Panc1 (cell line): ENCODE results near the gene SIX3. TPM values are rescaled to one million over a fixed set of nuclear protein-coding genes. Genes with fewer than 3 reads are reported as not detected.

Experiments used
- ATAC-seq: fragments of 200-7000 bp; cut with Tn5 transposase; 2 replicates; pipeline ENCODE4 v1.9.1; 2020; ENCODE audit warnings: mild to moderate bottlenecking, moderate library complexity
- BruUV-seq: library from RNA; stranded (reverse); fragments of 400-500 nt; replicated peaks from 2 replicates; lab custom pipeline; 2021; lab: Mats Ljungman, UMichigan
- CTCF ChIA-PET: fragments of 300-600 bp; sonication (Branson Sonifier 250); formaldehyde crosslinking; loops from one replicate; lab custom pipeline; 2022; ENCODE audit warnings: antibody characterized with exemption; lab: Charles Lee
- POLR2A ChIA-PET: fragments of 300-600 bp; sonication (Branson Sonifier 250); formaldehyde crosslinking; loops from one replicate; lab custom pipeline; 2022; ENCODE audit warnings: antibody characterized with exemption; lab: Charles Lee
- DNase-seq: peaks from one replicate; pipeline ENCODE4 v3.0.0-alpha.2; 2010; ENCODE audit warnings: low read depth, low spot score
- H3K27ac ChIP-seq: 2 replicates; pipeline ENCODE4 v1.5.1; 2011; ENCODE audit warnings: mild to moderate bottlenecking, low read length, inconsistent platforms
- H3K27me3 ChIP-seq: fragments of 200-500 bp; sonication (Bioruptor generic); 2 replicates; pipeline ENCODE4 v1.6.0; 2014; ENCODE audit warnings: low read length, inconsistent platforms; ENCODE audit not compliant: control insufficient read depth, insufficient read depth
- H3K36me3 ChIP-seq: fragments of 200-500 bp; sonication (Bioruptor generic); 2 replicates; pipeline ENCODE4 v1.5.1; 2014; ENCODE audit warnings: inconsistent platforms, mild to moderate bottlenecking, low read length, moderate library complexity; ENCODE audit not compliant: control insufficient read depth, insufficient read depth
- H3K4me1 ChIP-seq: 2 replicates; pipeline ENCODE4 v1.5.1; 2011; ENCODE audit warnings: inconsistent platforms, mild to moderate bottlenecking, low read length, moderate library complexity; ENCODE audit not compliant: control insufficient read depth, insufficient read depth
- H3K4me3 ChIP-seq, 2 experiments: 2 replicates each; pipeline ENCODE4 v1.5.1; 2011 to 2012; ENCODE audit warnings: low read depth in 2 of 2, low read length in 2 of 2, mild to moderate bottlenecking in 2 of 2, inconsistent platforms in 1 of 2, moderate library complexity in 1 of 2
- H3K9me3 ChIP-seq: fragments of 200-500 bp; sonication (Bioruptor generic); 2 replicates; pipeline ENCODE4 v1.5.1; 2014; ENCODE audit warnings: low read depth, mild to moderate bottlenecking, inconsistent platforms, low read length, moderate library complexity; ENCODE audit not compliant: control insufficient read depth, insufficient read depth
- CTCF ChIP-seq: fragments of 450-650 bp; IDR thresholded peaks from 2 replicates; pipeline ENCODE4 v1.5.1; 2017; ENCODE audit warnings: mild to moderate bottlenecking
- POLR2AphosphoS5 ChIP-seq: IDR thresholded peaks from 2 replicates; pipeline ENCODE4 v1.6.1; 2012; ENCODE audit warnings: mild to moderate bottlenecking, low read depth, low read length, moderate library complexity
- REST ChIP-seq, 2 experiments: IDR thresholded peaks; 2 replicates each; pipeline ENCODE4 v1.6.1; 2011 to 2012; ENCODE audit warnings: low read depth in 2 of 2, control low read depth in 1 of 2, low read length in 1 of 2, mild to moderate bottlenecking in 1 of 2, moderate library complexity in 1 of 2; ENCODE audit not compliant: insufficient read depth in 1 of 2
- SIN3A ChIP-seq: IDR thresholded peaks from 2 replicates; pipeline ENCODE4 v1.6.1; 2012; ENCODE audit warnings: low read depth, mild to moderate bottlenecking, low read length, moderate library complexity, borderline replicate concordance; ENCODE audit not compliant: insufficient read depth
- TCF7L2 ChIP-seq: IDR thresholded peaks from 2 replicates; pipeline ENCODE4 v1.6.1; 2011; ENCODE audit warnings: mild to moderate bottlenecking, low read depth, low read length, inconsistent platforms
- in situ Hi-C: cut with HindIII; loops from 2 replicates; pipeline ENCODE4 v1.10.0; 2016; ENCODE audit warnings: low sequenced_read_pairs, low pct_unique_long_range_greater_than_20kb
- intact Hi-C: fragments of 100-400 bp; cut with micrococcal nuclease; formaldehyde crosslinking; loops from one replicate; pipeline ENCODE4 v1.10.0; 2022; ENCODE audit not compliant: unreplicated experiment
- total RNA-seq: library from RNA; stranded (reverse); gene quantifications from one replicate; pipeline ENCODE4 v1.2.1, GENCODE V29; 2021; ENCODE audit not compliant: unreplicated experiment

Gene SIX3
- total RNA-seq, 1 experiment from 2014 or later = 0.21 TPM

- Histone ChIP-seq H3K27ac (no peak overlapping the region), H3K4me3 (no peak overlapping the region), H3K4me1 (0 out of 2 replicates have a peak, but pooled peaks cover 4% of the 10 kb centered on the region), H3K9me3 (no peaks in the 10 kb centered on the region), H3K27me3 (no peaks in the 10 kb centered on the region; the same call in 1 of the 2 replicates), H3K36me3 (no peaks in the 10 kb centered on the region)
- ChIA-PET CTCF (interaction anchor here (0.7 kb wide), 1 partner anchor 561 kb away, joined by 3 read pairs; no protein-coding TSS in a partner anchor), POLR2A (no interaction called here)
- DNase-seq (no peak), ATAC-seq (no peak)
- no TSS peak for BruUV-seq
- in situ Hi-C loops (no loop called here), intact Hi-C loops (loop anchor here (2.0 to 10.0 kb wide), 3 partner anchors 475 to 909 kb away; no protein-coding TSS in a partner anchor)
- TF ChIP-seq REST (IDR thresholded peaks at IDR 0.05; ENCODE audit: insufficient read depth in 1 of 2, low read depth in 2 of 2, low read length in 1 of 2) = no peak
- TF ChIP-seq POLR2AphosphoS5 = no peak
- TF ChIP-seq CTCF = no peak
- TF ChIP-seq SIN3A = no peak
- TF ChIP-seq TCF7L2 = no peak
Measured at GRCh38 chr2:44953499-44953883, 12.0 kb downstream of the SIX3 start.

GRCh38 chr2:44954447-44954888, 13.0 kb downstream of the SIX3 start:
- ChIA-PET POLR2A (interaction anchor here (0.5 kb wide), 1 partner anchor 18 kb away, joined by 4 read pairs; no protein-coding TSS in a partner anchor), CTCF (interaction anchor here (0.7 to 2.9 kb wide), 3 partner anchors 475 to 562 kb away, joined by 3 to 21 read pairs (median 7); no protein-coding TSS in a partner anchor)
- in situ Hi-C loops = no loop called here

More at GRCh38 chr2:44954447-44954888, 13.0 kb downstream of the SIX3 start:
- Histone ChIP-seq H3K4me3 (no peak overlapping the region), H3K27ac (no peak overlapping the region), H3K4me1 (0 out of 2 replicates have a peak, but pooled peaks cover 4% of the 10 kb centered on the region), H3K9me3 (no peaks in the 10 kb centered on the region), H3K36me3 (no peaks in the 10 kb centered on the region), H3K27me3 (no peaks in the 10 kb centered on the region; the same call in 1 of the 2 replicates)
- no TSS peak for BruUV-seq
- TF ChIP-seq CTCF (no peak), POLR2AphosphoS5 (no peak), TCF7L2 (no peak), SIN3A (no peak), REST (IDR thresholded peaks at IDR 0.05; ENCODE audit: insufficient read depth in 1 of 2, low read depth in 2 of 2, low read length in 1 of 2) (no peak)
- ATAC-seq = no peak
- intact Hi-C loops = loop anchor here (10.0 kb wide), 2 partner anchors 710 to 910 kb away; no protein-coding TSS in a partner anchor
- no peak for DNase-seq
